Neural cell (in vitro differentiated cells): ENCODE measurements around the gene NETO1. TPM values are rescaled to one million over a fixed set of nuclear protein-coding genes. Genes with fewer than 3 reads are reported as not detected.

Experiments used
- H2AFZ ChIP-seq: fragments of 200-600, 300-800 bp; sonication (generic), shearing (Covaris generic); 2 replicates; pipeline ENCODE4 v1.6.0; 2014; ENCODE audit warnings: low read depth, mild to moderate bottlenecking, antibody characterized with exemption, low read length, moderate library complexity
- H3F3A ChIP-seq: fragments of 200-600 bp; shearing (Covaris generic); 2 replicates; pipeline ENCODE4 v1.6.1; 2016; ENCODE audit warnings: mild to moderate bottlenecking, moderate library complexity, mixed read lengths, antibody characterized with exemption, low read length; ENCODE audit not compliant: insufficient read depth, poor library complexity, severe bottlenecking
- H3K27ac ChIP-seq: fragments of 200-600, 300-800 bp; sonication (generic), shearing (Covaris generic); 2 replicates; pipeline ENCODE4 v1.5.1; 2014; ENCODE audit warnings: mild to moderate bottlenecking, low read length, moderate library complexity
- H3K27me3 ChIP-seq: fragments of 300-800, 200-600 bp; sonication (generic), shearing (Covaris generic); 2 replicates; pipeline ENCODE4 v1.6.0; 2014; ENCODE audit warnings: mild to moderate bottlenecking, low read depth, low read length, moderate library complexity; ENCODE audit not compliant: insufficient read depth
- H3K36me3 ChIP-seq: fragments of 300-800, 200-600 bp; sonication (generic), shearing (Covaris generic); 2 replicates; pipeline ENCODE4 v1.5.1; 2014; ENCODE audit warnings: mild to moderate bottlenecking, antibody characterized with exemption, low read length, moderate library complexity; ENCODE audit not compliant: insufficient read depth
- H3K4me2 ChIP-seq: fragments of 300-800, 200-600 bp; sonication (generic), shearing (Covaris generic); 2 replicates; pipeline ENCODE4 v1.6.0; 2014; ENCODE audit warnings: mild to moderate bottlenecking, low read length
- H3K4me3 ChIP-seq: fragments of 300-800, 200-600 bp; sonication (generic), shearing (Covaris generic); 2 replicates; pipeline ENCODE4 v1.5.1; 2014; ENCODE audit warnings: mild to moderate bottlenecking, low read length, moderate library complexity
- H3K79me2 ChIP-seq: fragments of 200-600 bp; shearing (Covaris generic); replicated peaks from 2 replicates; pipeline ENCODE4 v1.6.0; 2014; ENCODE audit warnings: mild to moderate bottlenecking, low read length, moderate library complexity; ENCODE audit not compliant: insufficient read depth
- H3K9ac ChIP-seq: fragments of 300-800, 200-600 bp; sonication (generic), shearing (Covaris generic); 2 replicates; pipeline ENCODE4 v1.6.1; 2016; ENCODE audit warnings: mild to moderate bottlenecking, low read length, mixed read lengths
- H3K9me2 ChIP-seq: fragments of 200-600 bp; shearing (Covaris generic); 2 replicates; pipeline ENCODE4 v1.6.1; 2016; ENCODE audit warnings: mild to moderate bottlenecking, low read length, mixed read lengths; ENCODE audit not compliant: insufficient read depth
- H3K9me3 ChIP-seq: fragments of 200-600, 300-800 bp; sonication (generic), shearing (Covaris generic); 2 replicates; pipeline ENCODE4 v1.6.1; 2016; ENCODE audit warnings: mild to moderate bottlenecking, mixed run types, low read length, moderate library complexity, mixed read lengths
- H4K20me1 ChIP-seq: fragments of 200-600 bp; shearing (Covaris generic); 2 replicates; pipeline ENCODE4 v1.6.1; 2016; ENCODE audit warnings: mild to moderate bottlenecking, mixed run types; ENCODE audit not compliant: insufficient read depth
- CTCF ChIP-seq: fragments of 450-650 bp; IDR thresholded peaks from 2 replicates; pipeline ENCODE4 v1.5.1; 2014; ENCODE audit warnings: antibody characterized with exemption, mild to moderate bottlenecking, moderate library complexity; ENCODE audit not compliant: poor library complexity, severe bottlenecking
- EP300 ChIP-seq: fragments of 450-650 bp; conservative IDR thresholded peaks from 2 replicates; pipeline ENCODE4 v1.6.1; 2014; ENCODE audit warnings: antibody characterized with exemption, mild to moderate bottlenecking, moderate library complexity; ENCODE audit not compliant: poor library complexity, severe bottlenecking
- EZH2 ChIP-seq: fragments of 200-600, 300-800 bp; shearing (Covaris generic), sonication (generic); IDR thresholded peaks from 2 replicates; pipeline ENCODE4 v1.6.1; 2014; ENCODE audit warnings: antibody characterized with exemption, low read length, borderline replicate concordance, mild to moderate bottlenecking; ENCODE audit not compliant: insufficient read depth, poor library complexity, severe bottlenecking
- MXI1 ChIP-seq: fragments of 450-650 bp; conservative IDR thresholded peaks from 2 replicates; pipeline ENCODE4 v1.6.1; 2014; ENCODE audit warnings: antibody characterized with exemption, mild to moderate bottlenecking; ENCODE audit not compliant: poor library complexity, severe bottlenecking
- POLR2AphosphoS5 ChIP-seq: IDR thresholded peaks from 2 replicates; pipeline ENCODE4 v1.6.1; 2012
- RAD21 ChIP-seq: fragments of 450-650 bp; conservative IDR thresholded peaks from 2 replicates; pipeline ENCODE4 v1.6.1; 2014; ENCODE audit warnings: antibody characterized with exemption, mild to moderate bottlenecking, moderate library complexity
- REST ChIP-seq: IDR thresholded peaks from 2 replicates; pipeline ENCODE4 v1.6.1; 2012; ENCODE audit warnings: borderline replicate concordance
- SMC3 ChIP-seq: fragments of 450-650 bp; conservative IDR thresholded peaks from 2 replicates; pipeline ENCODE4 v1.6.1; 2014; ENCODE audit warnings: antibody characterized with exemption, mild to moderate bottlenecking, moderate library complexity; ENCODE audit not compliant: poor library complexity
- TAF1 ChIP-seq: IDR thresholded peaks from 2 replicates; pipeline ENCODE4 v1.6.1; 2012; ENCODE audit warnings: low read depth
- polyA plus RNA-seq: library from polyadenylated mRNA; depleted of rRNA; stranded (reverse); fragments of >200 nt; gene quantifications from 2 replicates; pipeline ENCODE4 v1.2.3, GENCODE V29; 2014

NETO1 gene
- polyA plus RNA-seq, 1 donor from 2014 or later = 0.45 TPM

DNA sequence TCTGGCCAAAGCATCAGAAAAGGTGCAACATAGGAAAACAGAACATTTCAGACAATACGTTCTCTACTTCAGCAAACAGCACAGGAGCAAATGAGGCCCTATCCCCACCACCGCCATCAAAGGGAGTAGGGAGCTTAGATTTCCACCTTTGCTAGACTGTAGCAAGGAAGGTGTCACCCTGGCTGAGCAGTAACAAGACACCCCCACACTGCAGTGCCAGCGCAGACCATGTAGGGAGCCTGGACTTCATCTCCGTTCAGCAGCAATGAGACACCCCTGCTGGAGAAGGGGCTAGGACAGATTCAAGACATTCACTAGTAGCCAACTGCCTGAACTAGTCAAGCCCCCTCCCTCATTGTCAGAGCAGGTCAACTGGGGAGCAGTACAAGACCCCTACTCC, 163.6 kb downstream of the NETO1 start:
- H3K4me3 ChIP-seq = no peak overlapping the region
- H2AFZ ChIP-seq = no peak overlapping the region
- H3K9me3 ChIP-seq = no peaks in the 10 kb centered on the region
- no peak overlapping the region for H3K4me2 ChIP-seq
- no peaks in the 10 kb centered on the region for H3K9me2 ChIP-seq
- no peaks in the 10 kb centered on the region for H3K27me3 ChIP-seq
- no peak for TF ChIP-seq POLR2AphosphoS5
- TF ChIP-seq EZH2 = no peak
- TF ChIP-seq SMC3 = no peak
- no peak for TF ChIP-seq TAF1
- TF ChIP-seq RAD21 = no peak
- TF ChIP-seq REST = no peak
- TF ChIP-seq CTCF = no peak
- TF ChIP-seq MXI1 = no peak
- no peak for TF ChIP-seq EP300
- H3K9ac ChIP-seq = no peak overlapping the region
- no peaks in the 10 kb centered on the region for H3F3A ChIP-seq
- no peak overlapping the region for H3K27ac ChIP-seq
- no peaks in the 10 kb centered on the region for H3K79me2 ChIP-seq
- H4K20me1 ChIP-seq = no peaks in the 10 kb centered on the region
- H3K36me3 ChIP-seq = no peaks in the 10 kb centered on the region

GRCh38 chr18:72700961-72701710, 166.7 kb downstream of the NETO1 start:
- no peak for TF ChIP-seq MXI1
- TF ChIP-seq EZH2 = no peak
- TF ChIP-seq EP300 = no peak
- TF ChIP-seq RAD21 = peak; percentile 86
- peak; percentile 84 for TF ChIP-seq SMC3
- TF ChIP-seq REST = no peak
- TF ChIP-seq CTCF = peak; percentile 81
- no peak for TF ChIP-seq TAF1
- no peak for TF ChIP-seq POLR2AphosphoS5
- no peaks in the 10 kb centered on the region for H3K27me3 ChIP-seq
- H3K9me3 ChIP-seq = no peaks in the 10 kb centered on the region
- H3K36me3 ChIP-seq = no peaks in the 10 kb centered on the region
- no peak overlapping the region for H3K27ac ChIP-seq
- no peak overlapping the region for H2AFZ ChIP-seq
- no peaks in the 10 kb centered on the region for H4K20me1 ChIP-seq
- no peak overlapping the region for H3K9ac ChIP-seq
- no peaks in the 10 kb centered on the region for H3K79me2 ChIP-seq
- H3K4me3 ChIP-seq = no peak overlapping the region
- no peaks in the 10 kb centered on the region for H3F3A ChIP-seq
- H3K4me2 ChIP-seq = no peak overlapping the region
- no peaks in the 10 kb centered on the region for H3K9me2 ChIP-seq
